Hematopoietic multipotent progenitor cell treated with erythropoietin and hydrocortisone succinate and interleukin-3 and kit ligand, for 4 days (in vitro differentiated cells): ENCODE data around the gene FLG2.
"Not testable (repeated sequence)": the region's sequence is repeated elsewhere in the genome, so short reads cannot be mapped to it uniquely, and the experiment has no call there.

Experiments
- DNase-seq: peaks from one replicate; pipeline ENCODE4 v3.0.0-alpha.2; 2015

The FLG2 gene

GRCh38 chr1:152359906-152360305 is at the start of gene FLG2:
Gene FLG2, minus strand, starts transcription at chr1:152360006. Its CDS starts 1,122 bp downstream, at chr1:152358884.
- no peak for DNase-seq

GRCh38 chr1:152408664-152409063 is 48.9 kb upstream of the FLG2 start:
- DNase-seq, result no peak

GRCh38 chr1:152398812-152399698 is 39.2 kb upstream of the FLG2 start:
- peak; percentile 32 for DNase-seq

GRCh38 chr1:152397474-152397873 is 37.7 kb upstream of the FLG2 start:
- DNase-seq, result no peak

- no peak for DNase-seq
Measured at GRCh38 chr1:152394151-152394550, 34.3 kb upstream of the FLG2 start.

- peak; percentile 13 for DNase-seq
Measured at GRCh38 chr1:152392909-152393308, 33.1 kb upstream of the FLG2 start.

GRCh38 chr1:152388889-152389288 is 29.1 kb upstream of the FLG2 start:
- peak; percentile 5 for DNase-seq

- no peak for DNase-seq
Measured at GRCh38 chr1:152386940-152387339, 27.1 kb upstream of the FLG2 start.

GRCh38 chr1:152380932-152381331 is 21.1 kb upstream of the FLG2 start:
- DNase-seq, result no peak

GRCh38 chr1:152374451-152374850 is 14.6 kb upstream of the FLG2 start:
- no peak for DNase-seq

GRCh38 chr1:152372672-152373071 is 12.9 kb upstream of the FLG2 start:
- DNase-seq, result no peak

- no peak for DNase-seq
Measured at GRCh38 chr1:152367436-152367835, 7.6 kb upstream of the FLG2 start.

- no peak for DNase-seq
Measured at GRCh38 chr1:152356736-152357135, 3.1 kb downstream of the FLG2 start.

- no peak for DNase-seq
Measured at GRCh38 chr1:152349611-152350010, 10.2 kb downstream of the FLG2 start.

GRCh38 chr1:152348447-152348846 is 11.4 kb downstream of the FLG2 start:
- DNase-seq, result peak; percentile 40

GRCh38 chr1:152347116-152347728 is 12.6 kb downstream of the FLG2 start:
- DNase-seq, result peak; percentile 80

- no peak for DNase-seq
Measured at GRCh38 chr1:152344438-152344837, 15.4 kb downstream of the FLG2 start.

- DNase-seq, result no peak
Measured at GRCh38 chr1:152343006-152343405, 16.8 kb downstream of the FLG2 start.

GRCh38 chr1:152335399-152335798 is 24.4 kb downstream of the FLG2 start:
- no peak for DNase-seq

- DNase-seq, result peak; percentile 2
Measured at GRCh38 chr1:152328801-152329391, 30.9 kb downstream of the FLG2 start.

GRCh38 chr1:152325111-152325510 is 34.7 kb downstream of the FLG2 start, which contains the start of gene FLG:
Gene FLG, minus strand, starts transcription at chr1:152325239. Its CDS starts 9,783 bp downstream, at chr1:152315456.
- DNase-seq, result no peak

- DNase-seq, result peak; percentile 1
Measured at GRCh38 chr1:152313970-152314369, 45.8 kb downstream of the FLG2 start.

- no peak for DNase-seq
Measured at GRCh38 chr1:152313319-152313801, 46.4 kb downstream of the FLG2 start.

- not testable (repeated sequence) for DNase-seq
Measured at GRCh38 chr1:152312169-152312568, 47.6 kb downstream of the FLG2 start.
